Muscle of leg (tissue), 11 donors: Measurements from ENCODE around the gene RFC2. TPM values are rescaled to one million over a fixed set of nuclear protein-coding genes. Genes with fewer than 3 reads are reported as not detected.
"Not testable (repeated sequence)": the region's sequence is repeated elsewhere in the genome, so short reads cannot be mapped to it uniquely, and the experiment has no call there.

Experiments used
- DNase-seq: peaks from one replicate; pipeline ENCODE4 v3.0.0; 2013
- H3K27ac ChIP-seq: one replicate; pipeline ENCODE4 v1.5.1; 2013; ENCODE audit warnings: mild to moderate bottlenecking, low read length, control low read depth
- H3K27me3 ChIP-seq: one replicate; pipeline ENCODE4 v1.6.1; 2013; ENCODE audit warnings: low read length; ENCODE audit not compliant: control insufficient read depth, insufficient read depth
- H3K36me3 ChIP-seq: one replicate; pipeline ENCODE4 v1.6.1; 2013; ENCODE audit warnings: low read length; ENCODE audit not compliant: control insufficient read depth, insufficient read depth
- H3K4me1 ChIP-seq: one replicate; pipeline ENCODE4 v1.6.1; 2013; ENCODE audit warnings: low read length; ENCODE audit not compliant: control insufficient read depth, insufficient read depth
- H3K4me3 ChIP-seq: one replicate; pipeline ENCODE4 v1.5.1; 2013; ENCODE audit warnings: low read length, control low read depth
- H3K9me3 ChIP-seq: replicated peaks from 2 replicates; pipeline ENCODE4 v1.6.1; 2013; ENCODE audit warnings: low read depth, low read length; ENCODE audit not compliant: control insufficient read depth
- WGBS: methylation state at CpG from one replicate; pipeline ENCODE4 v1.1.5; 2013; ENCODE audit warnings: missing lambda C conversion rate; ENCODE audit not compliant: insufficient coverage; 5-methylcytosine and 5-hydroxymethylcytosine counted together
- polyA plus RNA-seq, 8 donors: library from polyadenylated mRNA; unstranded; fragments of 120-200 nt; gene quantifications; one replicate each; pipeline versions ENCODE4 v1.2.1 to v1.2.3, GENCODE V29; 2013; ENCODE audit warnings: inconsistent platforms in 1 of 8, low replicate concordance in 1 of 8; ENCODE audit not compliant: insufficient read length in 8 of 8, insufficient read depth in 1 of 8
- total RNA-seq: library from RNA; stranded (reverse); fragments of 120-200 nt; gene quantifications from one replicate; pipeline ENCODE4 v1.2.4, GENCODE V29; 2013

Gene RFC2
- total and polyA plus RNA-seq, 9 donors, result 27.5 to 39.5 (median 38.0) TPM

- H3K36me3 ChIP-seq, result peaks cover 26% of the 10 kb centered on the region
- H3K4me1 ChIP-seq, result peaks cover 32% of the 10 kb centered on the region
- peak overlapping the region; percentile 45 for H3K27ac ChIP-seq
- 36% methylated on average over 3 of the region's 7 CpGs for WGBS
- no peaks in the 10 kb centered on the region for H3K9me3 ChIP-seq
- no peaks in the 10 kb centered on the region for H3K27me3 ChIP-seq
- peak overlapping the region; percentile 89 for H3K4me3 ChIP-seq
- DNase-seq, result no peak
Observed at GRCh38 chr7:74253331-74253730, 868 bp downstream of the RFC2 start.

DNA sequence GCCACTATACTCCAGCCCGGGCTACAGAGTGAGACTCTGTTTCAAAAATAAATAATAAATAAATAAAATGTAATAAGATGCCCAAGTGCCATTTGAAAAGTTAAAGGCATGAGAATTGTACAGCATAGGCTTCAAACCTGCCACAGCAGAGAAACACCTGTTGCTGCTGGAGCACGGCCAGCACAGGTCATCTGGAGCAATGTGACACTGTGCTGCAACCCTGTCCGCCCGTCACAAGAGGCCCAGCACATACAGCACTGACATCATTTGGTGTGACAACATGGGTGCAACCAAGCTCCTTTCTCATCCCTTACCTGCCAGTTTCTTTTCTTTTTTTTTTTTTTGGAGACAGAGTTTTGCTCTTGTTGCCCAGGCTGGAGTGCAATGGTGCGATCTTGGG lies 1.3 kb downstream of the RFC2 start:
- no peak overlapping the region for H3K4me3 ChIP-seq

DNA sequence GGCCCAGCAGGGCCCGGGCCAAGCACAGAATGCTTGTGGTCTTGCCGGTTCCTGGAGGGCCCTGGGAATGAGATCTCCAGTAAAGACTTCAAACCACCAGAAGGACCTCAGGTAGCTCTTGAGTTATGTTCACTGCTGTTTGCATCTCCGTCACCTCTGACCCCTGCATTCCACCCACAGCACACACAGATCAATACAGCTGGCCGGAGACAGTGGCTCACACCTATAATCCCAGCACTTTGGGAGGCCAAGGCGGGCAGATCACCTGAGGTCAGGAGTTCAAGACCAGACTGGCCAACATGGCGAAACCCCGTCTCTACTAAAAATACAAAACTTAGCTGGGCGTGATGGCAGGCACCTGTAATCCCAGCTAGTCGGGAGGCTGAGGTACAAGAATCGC lies 5.1 kb downstream of the RFC2 start:
- WGBS, result 97% methylated on average over 5 of the region's 10 CpGs
- not testable (repeated sequence) for H3K9me3 ChIP-seq
- peaks cover 43% of the 10 kb centered on the region for H3K36me3 ChIP-seq

More for the DNA sequence above, 1.3 kb downstream of the RFC2 start:
- Histone ChIP-seq H3K9me3 (no peaks in the 10 kb centered on the region), H3K4me1 (peaks cover 32% of the 10 kb centered on the region), H3K36me3 (peaks cover 30% of the 10 kb centered on the region), H3K27me3 (no peaks in the 10 kb centered on the region), H3K27ac (peak overlapping the region; percentile 45)
- WGBS, result 60% methylated on average over 1 of the region's 5 CpGs
- peak; percentile 49 for DNase-seq

GRCh38 chr7:74248156-74248555 lies 6.0 kb downstream of the RFC2 start:
- Histone ChIP-seq H3K27me3 (no peaks in the 10 kb centered on the region), H3K4me3 (no peak overlapping the region), H3K36me3 (peaks cover 48% of the 10 kb centered on the region), H3K9me3 (no peaks in the 10 kb centered on the region), H3K4me1 (peaks cover 9% of the 10 kb centered on the region), H3K27ac (no peak overlapping the region)
- no peak for DNase-seq
- 88% methylated on average over 5 of the region's 6 CpGs for WGBS

More for the DNA sequence above, 5.1 kb downstream of the RFC2 start:
- not testable (repeated sequence) for H3K27me3 ChIP-seq, H3K27ac ChIP-seq, H3K4me3 ChIP-seq, DNase-seq
- peaks cover 14% of the 10 kb centered on the region for H3K4me1 ChIP-seq

- Histone ChIP-seq H3K4me3 (no peak overlapping the region), H3K4me1 (no peaks in the 10 kb centered on the region), H3K27me3 (no peaks in the 10 kb centered on the region), H3K36me3 (peaks cover 64% of the 10 kb centered on the region), H3K9me3 (no peaks in the 10 kb centered on the region), H3K27ac (no peak overlapping the region)
- WGBS, result no CpG with 5 or more reads among the region's 4 CpGs
- DNase-seq, result no peak
Observed at GRCh38 chr7:74246497-74246896, 7.7 kb downstream of the RFC2 start.

- no peak for DNase-seq
- Histone ChIP-seq H3K4me3 (no peak overlapping the region), H3K4me1 (no peaks in the 10 kb centered on the region), H3K36me3 (peaks cover 73% of the 10 kb centered on the region), H3K27me3 (no peaks in the 10 kb centered on the region), H3K27ac (no peak overlapping the region), H3K9me3 (no peaks in the 10 kb centered on the region)
- no CpG with 5 or more reads among the region's 6 CpGs for WGBS
Observed at GRCh38 chr7:74242122-74242443, 12.1 kb downstream of the RFC2 start.

DNA sequence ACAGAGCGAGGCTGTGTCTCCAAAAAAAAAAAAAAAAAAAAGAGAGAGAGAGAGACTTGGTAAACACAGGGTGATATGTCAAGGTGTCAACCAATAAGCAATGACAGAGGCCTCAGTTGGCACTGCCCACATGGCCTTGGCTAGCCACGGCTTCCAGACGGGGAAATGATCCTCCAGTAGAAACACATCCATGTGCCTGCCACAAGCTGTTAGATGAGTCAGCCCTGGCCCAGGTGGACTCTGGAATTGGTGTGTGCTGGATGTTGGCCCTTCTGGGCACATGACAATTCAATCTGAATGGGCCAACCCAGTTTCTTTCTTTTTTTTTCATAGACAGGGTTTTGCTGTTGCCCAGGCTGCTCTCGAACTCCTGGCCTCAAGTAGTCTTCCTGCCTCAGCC lies 13.7 kb downstream of the RFC2 start:
- WGBS, result 90% methylated on average over 2 of the region's 4 CpGs
- DNase-seq, result no peak
- H3K4me3 ChIP-seq, result no peak overlapping the region
- H3K4me1 ChIP-seq, result no peaks in the 10 kb centered on the region
- H3K9me3 ChIP-seq, result no peaks in the 10 kb centered on the region
- no peaks in the 10 kb centered on the region for H3K27me3 ChIP-seq
- peaks cover 85% of the 10 kb centered on the region for H3K36me3 ChIP-seq
- H3K27ac ChIP-seq, result no peak overlapping the region

DNA sequence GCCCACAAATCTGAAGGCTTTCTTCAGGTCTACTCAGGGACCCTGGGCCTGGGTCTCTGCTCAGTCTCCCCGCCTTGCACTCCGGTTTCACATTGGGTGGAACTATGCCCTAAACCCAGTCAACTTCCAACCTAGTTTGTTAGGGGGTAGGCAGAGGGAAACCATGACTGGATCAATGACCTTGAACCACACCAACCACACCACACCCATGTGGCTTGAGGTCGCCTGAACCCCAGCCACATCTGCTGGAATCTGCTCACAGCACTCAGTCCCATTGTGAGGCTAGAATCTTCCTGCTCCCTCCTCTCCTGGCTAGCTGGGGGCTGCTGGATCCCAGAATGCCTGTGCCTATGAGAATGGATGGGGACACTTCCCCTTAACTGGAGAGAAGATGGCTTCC lies 17.9 kb downstream of the RFC2 start:
- no peak for DNase-seq
- peaks cover 79% of the 10 kb centered on the region for H3K36me3 ChIP-seq
- no peak overlapping the region for H3K4me3 ChIP-seq
- H3K4me1 ChIP-seq, result no peaks in the 10 kb centered on the region
- H3K27me3 ChIP-seq, result no peaks in the 10 kb centered on the region
- no peak overlapping the region for H3K27ac ChIP-seq
- H3K9me3 ChIP-seq, result no peaks in the 10 kb centered on the region
- WGBS, result no CpG with 5 or more reads among the region's 3 CpGs

- Histone ChIP-seq H3K27me3 (no peaks in the 10 kb centered on the region), H3K4me1 (no peaks in the 10 kb centered on the region), H3K9me3 (no peaks in the 10 kb centered on the region), H3K4me3 (no peak overlapping the region), H3K27ac (no peak overlapping the region), H3K36me3 (peaks cover 78% of the 10 kb centered on the region)
- no peak for DNase-seq
- 97% methylated on average over 4 of the region's 8 CpGs for WGBS
Observed at GRCh38 chr7:74235518-74236268, 18.5 kb downstream of the RFC2 start.

DNA sequence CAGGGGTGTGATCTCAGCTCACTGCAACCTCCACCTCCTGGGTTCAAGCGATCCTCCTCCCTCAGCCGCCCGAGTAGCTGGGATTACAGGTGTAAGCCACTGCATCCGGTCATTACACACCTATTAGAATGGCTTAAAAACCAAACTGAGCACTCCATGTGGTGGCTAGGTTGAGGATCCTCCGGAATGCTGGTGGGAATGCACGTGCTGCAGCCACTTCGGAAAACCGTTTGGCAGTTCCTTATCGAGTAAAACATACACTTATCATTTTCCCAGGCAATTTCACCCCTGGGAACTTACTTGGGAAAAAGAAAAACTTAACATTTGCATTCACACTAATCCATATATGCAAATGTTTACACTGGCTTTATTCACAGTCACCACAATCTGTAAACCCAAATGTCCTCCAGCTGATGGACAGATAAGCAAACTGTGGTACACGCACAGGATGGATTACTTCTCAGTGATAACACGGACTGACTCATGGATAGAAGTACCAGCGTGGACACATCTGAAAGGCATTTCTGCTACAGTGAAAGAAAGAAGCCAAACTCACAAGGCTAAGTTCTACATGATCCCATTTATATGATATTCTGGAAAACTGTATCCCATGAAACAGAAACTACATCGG lies 20.4 kb downstream of the RFC2 start:
- H3K9me3 ChIP-seq, result no peaks in the 10 kb centered on the region
- no peak for DNase-seq
- 63% methylated on average over 4 of the region's 13 CpGs for WGBS
- H3K4me1 ChIP-seq, result no peaks in the 10 kb centered on the region
- no peak overlapping the region for H3K4me3 ChIP-seq
- H3K27me3 ChIP-seq, result no peaks in the 10 kb centered on the region
- H3K36me3 ChIP-seq, result peaks cover 75% of the 10 kb centered on the region
- H3K27ac ChIP-seq, result no peak overlapping the region
